NCI-H1436 (cell line): ENCODE results near the gene SAMD5.
"Not testable (repeated sequence)": the region's sequence is repeated elsewhere in the genome, so short reads cannot be mapped to it uniquely, and the experiment has no call there.

ENCODE experiments used
- DNase-seq: peaks from one replicate; lab custom pipeline; 2025; lab: John Stamatoyannopoulos, UW

The SAMD5 gene

GRCh38 chr6:147528511-147529145 lies 20.1 kb downstream of the SAMD5 start:
- DNase-seq = no peak

- DNase-seq = no peak
Measured at GRCh38 chr6:147530132-147531060, 21.9 kb downstream of the SAMD5 start.

- no peak for DNase-seq
Measured at GRCh38 chr6:147531321-147531720, 22.8 kb downstream of the SAMD5 start.

GRCh38 chr6:147534116-147534860 lies 25.8 kb downstream of the SAMD5 start:
- no peak for DNase-seq

- no peak for DNase-seq
Measured at GRCh38 chr6:147538821-147539220, 30.3 kb downstream of the SAMD5 start.

GRCh38 chr6:147540075-147540474 lies 31.6 kb downstream of the SAMD5 start:
- DNase-seq = no peak

GRCh38 chr6:147542436-147542835 lies 33.9 kb downstream of the SAMD5 start:
- not testable (repeated sequence) for DNase-seq

GRCh38 chr6:147544420-147544819 lies 35.9 kb downstream of the SAMD5 start:
- DNase-seq = no peak

- DNase-seq = no peak
Measured at GRCh38 chr6:147546501-147547368, 38.2 kb downstream of the SAMD5 start.

GRCh38 chr6:147547369-147547902 lies 38.9 kb downstream of the SAMD5 start:
- no peak for DNase-seq

- no peak for DNase-seq
Measured at GRCh38 chr6:147548921-147549475, 40.5 kb downstream of the SAMD5 start.

GRCh38 chr6:147549531-147549930 lies 41.0 kb downstream of the SAMD5 start:
- DNase-seq = no peak

- no peak for DNase-seq
Measured at GRCh38 chr6:147551976-147552375, 43.5 kb downstream of the SAMD5 start.

GRCh38 chr6:147553099-147553498 lies 44.6 kb downstream of the SAMD5 start:
- DNase-seq = no peak

- no peak for DNase-seq
Measured at GRCh38 chr6:147554281-147554680, 45.8 kb downstream of the SAMD5 start.

- DNase-seq = no peak
Measured at GRCh38 chr6:147559006-147559405, 50.5 kb downstream of the SAMD5 start.

- no peak for DNase-seq
Measured at GRCh38 chr6:147560670-147561069, 52.2 kb downstream of the SAMD5 start.

- DNase-seq = no peak
Measured at GRCh38 chr6:147561726-147562125, 53.2 kb downstream of the SAMD5 start.

- no peak for DNase-seq
Measured at GRCh38 chr6:147563472-147563871, 55.0 kb downstream of the SAMD5 start.

- no peak for DNase-seq
Measured at GRCh38 chr6:147564556-147564955, 56.1 kb downstream of the SAMD5 start.
